Measurements from ENCODE around the gene LPIN2.
A peak's percentile ranks its signal among the peaks of the same experiment; 100 is the strongest.

The LPIN2 gene

DNA sequence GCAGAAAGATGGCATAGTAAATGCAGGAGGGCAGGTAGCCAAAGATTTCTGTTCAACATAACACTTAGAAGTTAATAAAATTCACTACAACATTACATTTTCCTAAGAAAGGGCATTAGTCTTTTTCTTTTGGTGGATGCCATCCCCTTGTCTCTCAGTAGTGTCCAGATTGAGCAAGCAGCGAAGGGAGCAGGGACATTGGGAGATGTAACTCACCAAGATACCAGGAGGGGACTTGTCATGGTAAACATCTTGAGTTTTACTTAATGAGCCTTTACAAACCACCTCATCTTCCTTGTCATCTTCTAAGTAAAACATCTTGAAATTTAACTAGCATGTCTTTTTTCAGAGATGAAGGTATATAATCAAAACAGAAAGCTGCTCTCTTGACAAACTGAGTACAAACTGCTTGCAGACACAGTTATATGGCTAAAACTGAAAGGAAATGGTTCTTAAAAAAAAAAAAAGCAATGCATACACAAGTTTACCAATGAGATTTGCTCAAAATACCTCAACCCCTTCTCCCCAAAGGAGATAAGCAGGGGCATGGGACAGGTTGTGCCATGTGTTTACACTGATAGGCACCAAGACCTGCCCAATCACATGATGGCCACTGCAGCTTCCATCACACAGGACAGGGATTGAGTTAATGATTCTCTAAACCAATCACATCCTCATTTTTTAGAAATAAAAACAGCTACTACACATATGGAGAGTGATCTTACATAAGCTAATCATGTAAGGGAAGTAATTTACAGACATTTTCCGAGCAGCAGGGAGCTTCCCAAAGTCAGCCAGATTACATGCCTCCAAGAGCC is 30.3 kb downstream of the LPIN2 start:
- DNase-seq (ENCODE audit: low read depth in 2 of 2, low spot score in 1 of 2): no peak

DNA sequence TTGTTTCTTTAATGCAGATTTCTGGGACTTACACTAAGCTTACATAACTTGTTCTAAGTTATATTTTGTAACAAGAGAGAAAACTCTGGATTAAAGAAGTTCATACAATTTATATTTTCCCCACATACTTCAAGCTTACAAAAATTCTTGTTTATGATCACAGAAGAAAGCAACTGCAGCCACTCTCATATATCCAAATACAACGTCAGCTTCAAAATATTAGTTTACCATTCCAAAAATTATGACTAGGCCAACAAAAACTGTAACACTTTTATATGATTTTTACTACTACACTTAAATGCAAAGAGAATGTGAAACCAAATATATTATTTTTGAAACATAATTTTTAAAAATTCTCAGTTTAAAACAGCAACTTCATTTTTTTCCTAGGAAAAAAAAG is 30.9 kb downstream of the LPIN2 start:
- DNase-seq (ENCODE audit: low read depth in 2 of 2, low spot score in 1 of 2): no peak

DNA sequence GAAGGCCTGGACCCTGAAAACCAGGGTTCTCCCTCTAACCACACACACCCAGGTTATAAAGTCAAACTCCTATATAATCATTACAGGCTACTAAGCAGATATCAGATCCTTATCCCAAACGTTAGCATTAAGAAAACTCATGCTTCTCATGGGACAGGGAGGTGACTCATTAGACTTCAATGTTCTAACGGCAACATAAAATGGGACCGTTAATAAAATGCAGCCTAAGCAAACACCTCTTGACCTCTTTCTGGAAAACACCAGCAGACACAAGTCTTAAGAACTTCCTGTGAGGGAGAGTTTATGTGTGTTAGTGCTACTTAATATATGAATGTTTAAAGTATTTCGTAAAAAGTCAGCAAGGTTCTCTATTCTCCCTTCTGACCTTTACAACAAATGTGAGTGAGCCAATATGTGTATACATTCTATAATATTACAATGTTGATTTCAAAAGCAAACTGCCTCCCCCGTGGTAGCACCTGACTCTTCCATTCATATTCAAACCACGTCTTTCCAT is 31.7 kb downstream of the LPIN2 start:
- DNase-seq (ENCODE audit: low read depth in 2 of 2, low spot score in 1 of 2): no peak

DNA sequence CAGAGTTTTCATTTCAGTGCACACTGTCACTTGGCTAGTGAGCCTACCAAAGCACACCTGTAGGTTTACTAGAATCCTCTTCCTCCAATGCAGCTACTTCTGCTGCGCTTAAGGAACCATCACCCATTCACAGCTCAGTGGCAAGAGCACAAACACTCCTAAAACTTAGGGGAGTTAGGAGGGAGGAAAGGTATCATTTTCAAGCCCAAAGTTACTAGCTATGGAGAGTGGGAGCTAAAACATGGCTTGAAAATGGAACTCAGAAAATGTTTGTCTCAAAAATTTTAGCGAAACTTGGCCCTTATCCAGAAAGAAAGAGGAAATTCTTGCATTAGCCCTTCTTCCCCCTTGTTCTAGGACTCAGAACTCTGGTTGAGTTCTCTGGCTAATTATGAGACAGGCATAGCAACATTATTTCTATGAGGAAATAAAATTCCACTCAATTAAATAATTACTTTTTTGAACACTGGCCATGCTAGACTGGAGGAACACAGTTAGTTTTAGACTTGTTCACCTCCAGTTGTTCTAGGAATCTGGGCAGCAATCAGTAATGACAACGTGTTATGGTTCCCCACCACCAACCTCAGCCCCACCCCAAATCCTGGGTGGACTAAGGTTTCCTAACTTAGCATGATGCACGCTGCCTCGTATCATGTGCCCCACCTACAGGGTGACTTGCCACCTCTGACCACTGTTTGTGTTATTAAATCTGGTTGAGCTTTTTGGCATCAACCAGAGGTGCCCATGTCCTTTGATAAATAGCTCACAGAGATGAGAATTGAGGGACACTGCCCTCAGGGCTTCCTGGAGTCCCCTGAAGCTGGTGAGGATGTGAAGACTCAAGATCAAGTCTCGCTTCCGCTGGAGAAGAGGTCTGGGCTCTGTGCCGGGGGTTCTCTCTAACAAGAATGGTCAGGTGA is 32.8 kb downstream of the LPIN2 start:
- DNase-seq (ENCODE audit: low read depth in 2 of 2, low spot score in 1 of 2): no peak

DNA sequence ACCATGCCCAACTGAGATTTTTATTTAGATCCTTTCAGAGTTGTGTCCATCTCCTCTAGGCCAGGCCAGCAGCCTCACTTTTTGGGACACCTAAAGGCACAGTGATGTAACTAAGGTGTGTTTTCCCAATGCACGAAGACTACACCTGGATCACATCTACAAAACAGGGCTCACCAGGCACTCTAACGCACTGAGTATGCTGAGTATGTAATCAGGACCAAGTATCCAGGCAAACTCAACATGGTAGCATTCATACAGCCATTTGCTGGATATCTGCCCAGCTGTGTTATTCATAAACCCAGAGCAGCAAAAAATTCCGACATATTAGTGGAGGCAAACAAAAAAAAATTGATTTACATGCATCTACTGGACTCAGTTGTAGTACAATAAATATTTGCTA is 33.8 kb downstream of the LPIN2 start:
- DNase-seq (ENCODE audit: low read depth in 2 of 2, low spot score in 1 of 2): no peak

DNA sequence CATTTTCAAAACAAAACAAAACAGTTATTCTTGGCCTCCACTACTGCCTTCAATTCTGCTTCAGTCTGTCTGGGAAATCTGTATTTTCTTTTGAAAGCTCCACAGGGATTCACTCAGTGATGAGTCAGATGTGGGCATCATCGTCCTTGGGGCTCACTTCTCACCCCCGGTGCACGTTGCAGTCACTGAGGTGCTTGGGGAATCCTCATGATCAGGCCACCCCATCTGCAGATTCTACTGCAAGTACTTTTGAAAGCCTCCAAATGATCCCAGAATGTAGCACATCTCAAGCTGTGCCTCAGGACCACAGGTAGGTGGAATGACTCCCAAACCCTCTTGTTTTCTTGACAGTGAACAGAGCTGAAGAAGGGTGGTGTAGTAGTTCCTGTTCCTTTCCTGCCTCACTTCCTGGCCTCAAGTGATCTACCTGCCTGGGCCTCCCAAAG is 34.3 kb downstream of the LPIN2 start:
- DNase-seq (ENCODE audit: low read depth in 2 of 2, low spot score in 1 of 2): no peak

DNA sequence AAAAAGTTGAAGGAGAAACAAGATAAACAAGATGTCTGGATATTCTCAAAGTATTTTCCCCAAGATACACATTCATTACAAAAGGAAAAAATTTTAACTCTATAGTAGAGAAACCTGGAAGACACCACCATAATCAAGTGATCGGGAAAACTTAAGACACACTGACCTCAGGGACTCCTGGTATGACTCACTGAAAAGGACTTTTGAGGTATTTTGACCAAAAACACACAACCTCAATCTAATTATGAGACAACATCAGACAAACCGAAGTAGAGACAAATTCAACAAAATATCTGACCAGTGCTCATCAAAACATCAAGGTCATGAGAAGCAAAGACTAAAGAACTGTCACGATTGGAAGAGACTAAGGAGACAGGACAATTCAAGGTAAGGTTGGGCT is 34.7 kb downstream of the LPIN2 start:
- DNase-seq (ENCODE audit: low read depth in 2 of 2, low spot score in 1 of 2): no peak

DNA sequence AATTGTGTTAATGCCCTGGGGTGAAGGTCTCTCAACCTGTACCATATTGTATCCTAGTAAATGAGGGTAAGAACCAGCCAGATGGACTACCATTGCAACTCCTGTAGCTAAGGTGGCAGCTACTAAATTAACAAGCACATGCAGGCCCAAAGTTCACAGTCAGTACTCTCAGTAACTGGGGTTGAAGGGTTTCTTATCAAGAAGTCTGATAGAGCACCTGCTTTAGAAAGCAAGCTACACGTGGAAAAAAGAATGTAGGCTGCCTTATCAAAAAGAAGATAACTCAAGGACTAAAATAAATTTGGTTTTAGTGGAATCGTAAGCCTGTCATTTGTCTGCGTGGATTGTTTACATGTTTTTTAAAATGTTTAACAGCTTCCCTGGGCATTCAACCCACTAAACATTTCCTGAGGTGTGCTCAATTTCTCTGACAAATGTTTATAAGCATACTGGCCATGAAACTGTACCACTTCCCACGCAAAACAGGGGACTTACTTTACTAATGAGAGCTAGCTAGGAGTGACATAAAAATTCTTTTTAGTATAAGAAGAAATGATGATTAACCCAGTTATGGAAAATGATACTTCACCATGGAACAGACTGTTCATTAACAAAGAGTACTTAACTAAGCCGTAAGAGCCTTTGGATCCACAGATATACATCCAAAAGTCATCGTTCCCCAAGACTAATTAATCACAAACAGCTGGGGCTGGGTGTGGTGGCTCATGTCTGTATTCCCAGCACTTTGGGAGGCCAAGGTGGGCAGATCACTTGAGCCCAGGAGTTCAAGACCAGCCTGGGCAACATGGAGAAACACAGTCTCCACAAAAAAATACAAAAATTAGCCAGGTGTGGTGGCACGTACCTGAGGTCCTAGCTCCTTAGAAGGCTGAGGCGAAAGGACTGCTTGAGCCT is 36.5 kb downstream of the LPIN2 start:
- no peak for DNase-seq (ENCODE audit: low read depth in 2 of 2, low spot score in 1 of 2)

DNA sequence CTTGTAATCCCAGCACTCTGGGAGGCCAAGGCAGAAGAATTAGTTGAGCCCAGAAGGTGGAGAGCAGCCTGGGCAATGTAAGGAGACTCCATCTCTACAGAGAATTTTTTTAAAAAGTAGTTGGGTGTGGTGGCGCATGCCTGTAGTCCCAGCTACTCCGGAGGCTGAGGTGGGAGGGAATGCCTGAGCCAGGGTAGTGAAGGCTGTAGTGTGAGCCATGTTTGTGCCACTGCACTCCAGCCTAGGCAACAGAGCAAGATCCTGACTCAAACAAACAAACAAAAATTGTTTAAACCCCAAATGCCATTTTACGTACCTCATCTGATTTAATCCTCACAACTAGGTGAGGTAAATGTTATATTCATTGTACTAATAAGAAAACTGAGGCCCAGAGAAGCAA is 38.2 kb downstream of the LPIN2 start:
- DNase-seq (ENCODE audit: low read depth in 2 of 2, low spot score in 1 of 2): no peak

DNA sequence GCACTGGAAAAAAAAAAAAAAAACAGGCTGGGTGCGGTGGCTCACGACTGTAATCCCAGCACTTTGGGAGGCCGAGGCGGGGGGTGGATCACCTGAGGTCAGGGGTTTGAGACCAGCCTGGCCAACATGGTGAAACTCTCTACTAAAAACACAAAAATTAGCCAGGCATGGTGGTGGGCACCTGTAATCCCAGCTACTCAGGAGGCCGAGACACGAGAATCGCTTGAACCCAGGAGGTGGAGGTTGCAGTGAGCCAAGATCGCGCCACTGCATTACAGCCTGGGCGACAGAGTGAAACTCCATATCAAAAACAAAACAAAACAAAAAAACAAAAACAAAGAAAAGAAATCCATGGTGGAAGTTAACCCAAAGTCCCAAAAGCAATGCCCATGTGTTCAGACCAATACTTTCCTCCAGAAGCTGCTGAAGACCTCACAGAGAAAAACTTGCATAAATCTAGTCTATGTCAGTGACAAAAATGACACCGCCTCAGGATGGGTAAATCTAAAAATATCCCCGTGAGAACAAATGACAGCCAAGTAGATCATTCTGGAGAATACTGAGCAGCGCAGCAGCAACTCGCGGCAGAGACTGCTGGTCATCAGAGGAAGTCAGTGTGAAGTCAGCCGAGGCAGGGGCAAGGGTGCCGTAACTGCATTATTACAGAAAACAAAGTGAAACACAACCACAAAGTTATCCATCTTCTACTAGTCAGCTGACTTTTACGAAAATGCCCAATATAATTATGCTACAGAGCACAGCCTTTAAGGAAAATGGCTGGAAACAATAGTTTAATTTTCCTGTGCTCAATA is 41.0 kb downstream of the LPIN2 start:
- peak in 1 of 2 donors; percentile 54 for DNase-seq (ENCODE audit: low read depth in 2 of 2, low spot score in 1 of 2)

DNA sequence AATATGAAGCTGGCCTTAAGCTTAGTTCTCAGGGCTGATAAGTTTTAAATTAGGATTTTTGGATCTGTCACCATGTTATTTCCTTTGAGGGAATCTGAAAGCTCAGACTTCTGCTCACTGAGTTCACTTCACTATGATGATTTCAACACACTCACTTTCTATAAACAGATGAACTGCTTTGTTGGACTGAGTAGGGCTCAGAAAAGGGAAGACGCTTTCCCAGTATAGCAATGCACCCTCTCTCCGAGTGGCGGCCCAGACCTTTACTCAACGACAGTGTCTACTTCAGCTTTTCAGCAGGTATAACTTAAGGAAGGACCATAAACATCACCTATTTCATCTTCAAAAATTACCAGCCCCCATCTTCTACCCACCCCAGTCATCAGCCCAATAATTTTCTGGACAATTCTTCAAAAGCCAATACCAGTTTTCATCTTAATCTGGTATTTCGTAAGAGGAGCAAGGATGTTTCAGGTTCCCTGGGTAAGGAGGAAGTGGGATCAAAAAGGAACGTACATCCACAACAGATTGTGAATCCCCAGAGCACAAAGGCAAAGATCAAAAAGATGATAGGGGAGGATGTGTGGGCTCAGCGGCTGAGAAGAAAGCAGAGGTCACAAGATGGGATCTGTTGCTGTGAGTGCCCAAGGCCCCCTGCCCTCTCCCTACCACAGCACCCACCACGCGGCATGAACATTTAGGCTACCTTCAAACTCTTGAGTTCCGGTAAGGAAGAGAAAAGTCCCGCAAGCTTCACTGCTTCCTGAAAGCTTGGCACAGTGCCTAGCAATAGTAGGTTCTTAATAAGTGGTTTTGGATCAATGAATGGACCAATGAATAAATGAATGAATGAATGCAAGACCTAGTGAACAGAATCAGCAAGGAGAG is 41.9 kb downstream of the LPIN2 start:
- DNase-seq (ENCODE audit: low read depth in 2 of 2, low spot score in 1 of 2): no peak

DNA sequence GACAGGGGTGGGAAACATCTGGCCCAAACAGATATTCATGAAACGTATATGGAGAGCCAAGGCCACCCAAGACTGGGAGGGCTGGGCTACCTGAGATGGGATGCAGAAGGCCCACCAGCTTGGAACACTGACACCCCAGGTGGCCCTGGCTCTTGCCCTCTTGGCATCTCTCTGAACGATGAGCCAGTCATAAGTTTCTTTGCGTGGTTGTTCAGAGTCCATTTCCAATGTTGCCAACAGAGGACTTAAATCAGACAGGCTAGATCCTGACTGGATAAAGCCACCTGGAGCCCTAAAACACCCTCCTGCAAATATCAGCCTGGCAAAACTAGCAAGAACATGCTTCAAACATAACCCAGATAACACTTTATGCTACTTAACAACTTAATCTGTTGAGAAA is 42.6 kb downstream of the LPIN2 start:
- no peak for DNase-seq (ENCODE audit: low read depth in 2 of 2, low spot score in 1 of 2)

DNA sequence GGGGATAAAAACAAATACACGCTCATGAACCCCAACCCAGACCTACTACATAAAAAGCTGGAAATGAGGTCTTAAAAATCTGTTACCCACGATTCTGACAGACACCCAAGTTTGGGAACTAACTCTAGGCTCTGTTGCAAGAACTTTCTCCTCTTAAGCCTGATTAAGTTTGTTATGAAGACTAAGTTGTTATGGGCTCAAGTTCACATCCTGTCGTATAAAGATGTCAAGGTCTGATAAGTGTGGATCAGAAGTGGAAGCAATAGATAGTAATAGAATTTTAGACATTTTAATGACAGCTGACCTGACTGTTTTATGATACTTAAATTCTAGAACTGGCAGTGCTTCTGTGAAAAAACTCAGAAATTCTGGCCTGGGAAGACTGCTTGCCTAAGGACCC is 43.2 kb downstream of the LPIN2 start:
- no peak for DNase-seq (ENCODE audit: low read depth in 2 of 2, low spot score in 1 of 2)

DNA sequence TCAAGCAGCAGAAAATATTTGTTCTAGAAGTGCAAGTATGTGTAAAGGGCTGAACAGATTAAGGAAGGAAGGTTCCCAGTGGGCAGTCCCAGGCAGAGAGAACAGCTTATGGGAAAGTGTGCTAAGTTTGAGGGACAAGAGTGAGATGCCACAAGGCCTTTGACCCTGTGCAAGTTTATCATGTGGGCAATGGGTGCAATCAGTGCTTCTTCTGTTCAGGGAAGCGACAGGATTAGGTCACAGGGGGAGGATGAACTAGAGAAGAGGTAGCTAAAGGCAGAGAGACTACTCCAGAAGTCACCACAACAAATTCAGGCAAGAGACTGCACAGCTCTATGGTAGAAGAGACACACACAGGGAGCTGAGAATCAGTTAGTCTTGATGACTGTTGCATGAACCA is 44.3 kb downstream of the LPIN2 start:
- no peak for DNase-seq (ENCODE audit: low read depth in 2 of 2, low spot score in 1 of 2)

DNA sequence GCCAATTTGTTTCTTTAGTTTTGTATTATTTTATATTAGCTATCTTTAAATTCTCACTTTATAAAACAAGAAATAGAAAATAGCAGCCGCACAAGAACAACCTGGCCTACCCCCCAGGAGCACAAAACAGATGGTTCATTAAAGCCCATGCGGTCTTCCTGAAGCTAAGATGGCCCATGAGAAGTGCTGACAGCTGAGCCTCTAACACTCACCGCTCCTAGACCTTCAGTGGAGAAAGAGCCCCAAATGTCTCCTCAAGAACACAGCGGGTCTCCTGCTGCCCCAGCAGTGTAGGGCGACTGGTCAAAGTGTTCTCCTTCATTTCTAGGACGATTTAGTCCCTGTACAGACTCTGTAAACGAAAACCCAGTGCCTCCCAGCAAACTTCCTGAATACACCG is 45.1 kb downstream of the LPIN2 start:
- no peak for DNase-seq (ENCODE audit: low read depth in 2 of 2, low spot score in 1 of 2)

DNA sequence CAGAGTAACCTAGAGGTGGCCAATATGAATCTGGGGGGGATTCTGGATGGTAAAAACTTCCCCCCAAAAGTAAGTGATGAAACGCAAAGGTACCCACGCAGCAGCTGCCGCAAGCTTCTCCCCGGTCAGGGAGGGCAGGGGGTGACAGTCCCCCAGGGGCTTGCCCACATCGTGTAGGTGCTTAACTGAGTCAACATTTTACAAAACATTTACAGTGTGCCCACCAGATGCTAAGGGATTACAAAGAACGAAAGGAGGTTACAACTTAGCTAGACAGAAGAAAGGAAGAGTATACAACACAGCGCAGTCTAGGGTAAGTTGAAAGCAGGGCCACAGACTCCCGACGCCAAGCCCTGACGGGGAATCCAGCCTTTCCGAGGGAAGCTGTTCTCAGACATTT is 45.6 kb downstream of the LPIN2 start:
- no peak for DNase-seq (ENCODE audit: low read depth in 2 of 2, low spot score in 1 of 2)

DNA sequence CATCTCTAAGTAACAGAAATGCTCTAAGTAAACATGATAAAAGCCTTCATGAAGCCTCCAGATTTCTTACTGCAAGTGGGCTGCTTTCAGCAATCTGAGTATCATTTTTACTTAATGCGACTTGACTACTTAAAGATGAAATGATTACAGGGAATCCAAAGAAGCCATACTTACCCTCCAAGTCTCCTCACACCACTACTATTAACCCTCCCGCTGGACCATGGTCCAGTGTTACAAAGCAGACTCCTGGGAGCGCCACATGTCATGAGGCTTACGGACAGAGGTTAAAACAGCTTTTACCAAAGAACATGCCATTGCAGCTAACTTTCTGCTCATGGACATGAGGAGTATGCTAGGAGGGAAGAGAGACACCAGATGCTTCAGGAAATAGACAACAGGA is 46.4 kb downstream of the LPIN2 start:
- DNase-seq (ENCODE audit: low read depth in 2 of 2, low spot score in 1 of 2): no peak

DNA sequence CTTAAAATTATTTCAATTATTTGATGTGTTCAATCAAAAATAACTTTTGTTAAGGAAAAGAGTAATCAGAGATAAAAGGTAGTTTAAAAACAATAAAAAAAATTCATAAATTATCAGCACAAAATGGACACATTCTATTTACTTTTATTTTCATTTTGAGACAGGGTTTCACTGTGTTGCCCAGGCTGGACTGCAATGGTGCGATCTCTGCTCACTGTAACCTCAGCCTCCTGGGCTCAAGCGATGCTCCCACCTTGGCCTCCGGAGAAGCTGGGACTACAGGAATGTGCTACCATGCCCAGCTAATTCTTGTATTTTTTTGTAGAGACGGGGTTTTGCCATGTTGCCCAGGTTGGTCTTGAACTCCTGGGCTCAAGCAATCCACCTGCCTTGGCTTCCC is 47.1 kb downstream of the LPIN2 start:
- no peak for DNase-seq (ENCODE audit: low read depth in 2 of 2, low spot score in 1 of 2)

DNA sequence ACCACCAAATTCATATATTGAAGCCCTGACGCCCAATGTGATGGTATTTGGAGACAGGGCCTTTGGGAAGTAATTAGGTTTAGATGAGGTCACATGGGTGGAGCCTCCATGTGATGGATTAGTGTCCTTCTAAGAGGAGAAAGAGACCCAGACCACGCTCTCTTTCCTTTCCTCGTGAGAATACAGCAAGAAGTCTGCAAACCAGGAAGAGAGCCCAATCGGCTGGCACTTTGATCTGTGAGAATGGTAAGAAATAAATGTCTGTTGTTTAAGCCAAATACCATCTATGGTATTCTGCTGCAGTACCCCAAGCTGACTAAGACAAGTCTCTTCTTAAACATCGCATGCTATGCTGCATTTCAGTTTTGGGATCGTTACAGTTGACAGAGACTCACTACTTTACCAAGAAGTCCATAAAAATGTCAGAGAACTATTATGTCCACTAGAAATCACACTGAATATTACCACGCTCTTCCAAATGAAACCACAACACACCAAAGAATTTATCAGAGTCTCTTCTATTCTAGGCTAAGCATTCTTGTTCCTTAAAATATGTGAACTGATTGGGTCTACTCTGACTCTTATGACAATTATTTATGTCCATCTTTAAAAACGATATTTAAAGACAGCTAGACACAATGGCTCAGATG is 48.5 kb downstream of the LPIN2 start:
- no peak for DNase-seq (ENCODE audit: low read depth in 2 of 2, low spot score in 1 of 2)

Measured in stimulated activated CD8-positive, alpha-beta memory T cell treated with anti-CD3 and anti-CD28 coated beads, Interleukin-4, amount 100 ng/mL, for 4 hours (primary cell).